HG03139 (cell line): Measurements from ENCODE around the gene FOXL2.
A peak's percentile ranks its signal among the peaks of the same experiment; 100 is the strongest.
"Not testable (repeated sequence)": the region's sequence is repeated elsewhere in the genome, so short reads cannot be mapped to it uniquely, and the experiment has no call there.

Experiments used
- ATAC-seq: cut with Tn5 transposase; IDR thresholded peaks from one replicate; pipeline ENCODE4 v1.9.1; 2021; ENCODE audit not compliant: unreplicated experiment

Gene FOXL2

DNA sequence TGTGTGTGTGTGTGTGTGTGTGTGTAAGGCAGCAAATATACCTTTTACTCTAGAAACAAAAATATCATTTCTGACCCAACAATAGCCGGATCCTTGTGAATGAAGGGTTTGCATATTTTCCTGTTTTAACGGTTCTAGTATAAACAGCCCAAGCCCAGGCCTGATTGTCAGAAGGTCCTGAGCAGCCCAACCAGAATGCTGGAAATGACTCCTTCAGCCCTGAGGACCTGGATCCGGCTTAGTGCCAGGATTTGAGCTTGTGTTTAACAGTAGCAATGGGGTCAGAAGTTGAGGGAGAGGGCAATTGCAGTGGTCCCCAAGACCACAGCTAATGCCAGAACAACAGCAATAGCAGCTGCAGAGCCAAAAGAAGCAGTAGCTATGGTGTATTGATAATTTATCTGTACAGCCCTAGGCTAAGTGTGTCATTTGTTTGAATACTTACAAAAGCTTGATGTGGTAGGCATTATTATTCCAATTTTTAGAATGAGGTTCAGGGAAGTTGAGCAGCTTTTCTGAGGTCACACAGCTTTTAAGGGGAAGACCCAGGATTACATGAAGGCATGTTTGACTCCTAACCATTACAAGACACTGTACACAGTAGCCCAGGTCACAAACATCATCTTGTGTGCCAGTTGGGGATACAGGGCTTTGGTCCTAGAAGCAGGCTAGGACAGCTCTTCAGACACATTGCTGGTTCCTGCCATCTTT, 12.8 kb downstream of the FOXL2 start:
- ATAC-seq, result no peak

- ATAC-seq, result no peak
Observed at GRCh38 chr3:138933068-138933668, 13.8 kb downstream of the FOXL2 start.

DNA sequence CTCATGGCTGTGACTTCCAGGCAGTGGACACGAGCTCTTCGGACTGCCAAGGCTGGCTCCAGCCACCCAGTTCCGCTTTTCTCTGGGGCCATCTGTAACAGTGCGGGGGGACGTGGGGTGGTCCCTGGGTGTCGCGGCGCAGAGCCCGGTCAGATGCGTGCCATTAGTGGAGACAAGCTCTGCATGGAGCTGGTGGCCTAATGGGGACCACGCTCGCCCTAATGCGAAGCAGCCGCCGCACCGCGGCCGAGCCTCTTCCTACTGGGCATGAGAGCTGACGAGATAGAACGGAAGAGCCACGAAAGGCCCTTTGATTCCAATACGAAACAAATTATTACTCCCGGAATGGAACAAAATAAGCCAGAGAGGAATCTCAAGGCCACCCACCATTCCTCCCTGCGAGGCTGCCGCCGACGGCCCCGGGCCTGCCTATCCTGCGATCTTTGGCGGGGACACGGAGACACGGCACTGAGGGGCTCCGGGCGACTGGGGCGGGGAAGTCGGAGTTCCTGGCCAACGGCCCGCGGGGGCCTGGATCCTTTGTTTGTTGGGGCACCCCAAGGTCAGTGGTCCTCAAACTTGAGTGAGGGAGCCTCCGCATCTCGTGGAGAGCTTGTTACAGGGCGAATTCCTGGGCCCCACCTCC, 18.1 kb downstream of the FOXL2 start:
- ATAC-seq, result no peak

DNA sequence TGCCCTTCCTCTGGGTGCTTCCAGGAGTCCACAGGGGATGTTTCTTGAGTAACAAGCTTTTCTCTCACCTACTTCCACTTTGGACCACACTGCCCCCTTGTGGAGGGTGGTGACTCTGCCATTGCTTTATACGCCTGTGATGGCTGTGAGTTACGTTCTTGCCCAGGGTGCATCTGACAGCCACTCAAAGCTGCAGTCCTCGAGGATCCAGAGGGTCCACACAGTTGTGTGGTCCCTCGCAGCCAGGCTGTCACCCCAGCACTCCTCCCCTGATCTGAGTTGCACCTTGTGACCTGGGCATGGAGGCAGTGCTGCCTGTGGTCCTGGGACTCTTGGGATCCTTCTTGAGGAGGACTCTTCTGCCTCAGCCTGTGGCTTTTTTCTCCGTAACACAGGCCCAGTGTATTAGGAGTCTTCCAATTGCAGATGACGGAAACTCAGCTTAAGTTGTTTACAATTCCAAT, 23.4 kb downstream of the FOXL2 start:
- peak; percentile 83 for ATAC-seq

DNA sequence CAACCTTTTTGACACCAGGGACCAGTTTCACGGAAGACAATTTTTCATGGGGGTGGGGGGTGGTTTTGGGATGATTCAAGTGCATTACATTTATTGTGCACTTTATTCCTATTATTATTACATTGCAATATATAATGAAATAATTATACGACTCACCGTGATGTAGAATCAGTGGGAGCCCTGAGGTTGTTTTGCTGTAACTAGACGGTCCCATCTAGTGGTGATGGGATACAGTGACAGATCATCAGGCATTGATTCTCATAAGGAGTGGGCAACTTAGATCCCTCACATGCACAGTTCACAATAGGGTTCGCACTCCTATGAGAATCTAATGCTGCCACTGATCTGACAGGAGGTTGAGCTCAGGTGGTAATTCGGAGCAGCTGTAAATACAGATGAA, 24.5 kb downstream of the FOXL2 start:
- not testable (repeated sequence) for ATAC-seq

DNA sequence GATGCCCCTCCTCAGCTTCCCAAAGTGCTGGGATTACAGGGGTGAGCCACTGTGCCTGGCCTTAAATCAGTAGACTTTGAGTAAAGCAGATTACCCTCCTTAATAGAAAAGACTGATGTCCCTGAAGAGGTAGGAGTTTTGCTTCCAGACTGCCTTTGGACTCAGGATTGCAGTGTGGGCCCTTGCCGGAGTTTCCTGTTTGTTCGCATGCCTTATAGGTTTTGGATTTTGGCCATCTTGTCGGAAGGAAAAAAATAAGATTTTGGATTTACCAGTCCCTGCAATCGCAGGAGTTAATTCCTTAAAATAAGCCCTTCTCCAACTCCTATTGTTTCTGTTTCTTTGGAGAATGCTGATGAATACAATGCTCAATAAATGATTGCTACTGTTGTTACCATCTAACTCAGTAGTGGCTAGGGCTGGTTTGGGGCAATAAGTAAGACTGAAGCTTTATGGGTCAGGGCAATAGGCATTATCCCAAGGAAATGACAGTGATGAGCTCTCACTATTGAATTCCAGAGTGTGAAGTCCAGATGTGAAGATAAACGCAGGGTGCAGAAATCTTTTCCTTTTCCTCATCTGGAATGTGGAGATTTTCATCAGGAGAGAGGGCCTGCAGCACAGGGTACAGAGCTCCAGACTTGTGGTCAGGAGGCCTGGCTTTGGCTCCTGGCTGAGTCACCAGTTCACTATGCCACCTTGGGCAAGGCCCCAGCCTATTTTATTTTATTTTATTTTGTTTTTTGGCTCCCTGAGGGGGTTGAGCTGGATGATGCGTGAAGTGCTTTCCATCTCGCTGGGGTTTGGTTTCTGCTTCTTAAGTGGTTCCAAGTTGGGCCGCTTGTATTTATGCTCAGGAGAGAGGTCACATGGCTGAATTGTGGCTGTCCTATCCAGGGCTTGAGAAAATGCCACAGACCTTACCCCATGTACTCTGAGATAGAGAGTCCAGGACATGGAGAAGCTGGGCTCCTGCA, 25.3 kb downstream of the FOXL2 start:
- no peak for ATAC-seq

- no peak for ATAC-seq
Observed at GRCh38 chr3:138919325-138919724, 27.6 kb downstream of the FOXL2 start.

DNA sequence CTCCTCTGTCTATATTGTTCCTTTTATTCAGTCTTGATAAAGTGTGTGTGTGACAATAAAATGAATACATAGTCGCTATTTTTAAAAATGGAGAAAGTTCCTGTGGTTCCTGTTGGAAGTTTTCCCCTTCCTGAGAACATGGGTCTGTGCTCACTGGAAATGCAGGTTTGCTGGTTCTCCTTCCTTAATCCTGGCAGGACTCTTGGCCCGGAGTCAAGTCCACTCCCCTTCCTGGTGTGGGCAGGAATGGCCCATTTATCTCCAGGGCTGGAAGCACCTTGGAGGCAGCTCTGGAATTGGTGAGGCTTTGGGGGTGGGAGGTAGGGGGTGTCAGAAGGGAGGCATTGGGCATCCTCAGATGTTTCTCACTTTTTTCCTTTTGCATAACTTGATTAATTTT, 30.1 kb downstream of the FOXL2 start:
- ATAC-seq, result no peak

GRCh38 chr3:138915503-138916498, 31.1 kb downstream of the FOXL2 start:
- ATAC-seq, result peak; percentile 70

DNA sequence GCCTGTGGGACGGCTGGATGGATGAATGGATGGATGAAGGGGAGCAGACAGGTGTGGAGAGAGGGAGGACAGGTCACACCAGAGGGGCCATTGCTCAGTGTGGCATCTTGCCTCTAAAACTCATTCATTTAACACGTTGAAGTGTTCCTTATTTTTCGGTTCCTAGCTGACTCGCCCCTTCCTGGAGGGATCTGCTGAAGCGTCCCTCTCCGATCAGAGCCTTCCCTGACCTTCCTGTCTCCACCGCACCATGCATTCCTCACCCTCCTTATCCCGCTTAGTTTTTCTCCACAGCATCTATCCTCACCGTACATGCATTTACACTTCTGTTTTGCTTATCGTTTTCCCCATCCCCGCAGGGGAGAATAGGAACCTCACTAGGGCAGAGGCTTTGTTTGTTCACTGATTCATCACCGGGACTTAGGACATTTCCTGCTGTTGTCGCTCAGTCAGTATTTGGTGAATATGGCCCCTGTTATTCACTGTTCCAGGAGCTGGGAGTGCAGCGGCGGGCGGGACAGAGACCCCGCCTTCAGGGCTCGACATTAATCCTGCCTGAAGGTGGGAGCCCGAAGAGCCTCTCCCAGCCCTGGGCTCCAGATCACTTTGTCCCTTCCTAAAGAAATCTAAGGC, 32.0 kb downstream of the FOXL2 start:
- peak; percentile 4 for ATAC-seq

DNA sequence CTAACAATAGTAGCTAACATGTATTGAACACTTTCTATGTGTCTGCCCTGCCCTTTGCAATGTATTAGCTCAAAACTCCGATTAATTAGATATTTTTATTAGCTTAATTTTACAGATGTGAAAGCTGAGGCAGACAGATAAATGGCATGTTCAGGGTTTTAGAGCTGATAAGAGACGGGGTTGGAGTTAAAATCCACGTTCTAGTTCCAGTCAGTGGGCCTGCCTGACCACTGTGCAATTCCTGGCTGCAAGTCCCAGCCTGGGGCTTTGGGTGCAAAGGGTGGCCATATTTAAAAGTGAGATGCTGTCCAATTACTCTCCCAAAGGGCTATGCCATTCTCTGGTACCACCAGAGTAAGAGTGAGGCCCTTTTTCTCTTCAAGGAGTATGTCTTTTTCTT, 33.2 kb downstream of the FOXL2 start:
- ATAC-seq, result no peak

DNA sequence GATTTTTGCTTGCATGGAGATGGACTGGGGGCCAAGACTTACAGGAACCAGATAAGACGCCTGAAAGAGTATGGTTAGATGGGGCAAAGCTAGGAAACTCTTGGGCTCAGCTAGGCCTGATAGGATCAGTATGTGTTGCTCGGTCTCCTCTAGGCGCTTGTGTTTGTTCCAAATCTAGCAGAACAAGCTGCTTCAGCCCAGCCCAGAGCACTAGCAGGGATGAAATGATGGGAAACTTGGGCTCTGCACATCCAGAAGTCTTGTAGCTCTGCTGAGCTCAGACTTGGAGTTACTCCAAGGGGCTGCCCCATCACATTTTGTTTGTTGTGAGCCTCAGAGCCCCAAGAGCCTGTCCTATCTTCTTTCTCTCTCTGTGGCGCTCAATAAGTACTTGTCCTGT, 34.7 kb downstream of the FOXL2 start:
- no peak for ATAC-seq

DNA sequence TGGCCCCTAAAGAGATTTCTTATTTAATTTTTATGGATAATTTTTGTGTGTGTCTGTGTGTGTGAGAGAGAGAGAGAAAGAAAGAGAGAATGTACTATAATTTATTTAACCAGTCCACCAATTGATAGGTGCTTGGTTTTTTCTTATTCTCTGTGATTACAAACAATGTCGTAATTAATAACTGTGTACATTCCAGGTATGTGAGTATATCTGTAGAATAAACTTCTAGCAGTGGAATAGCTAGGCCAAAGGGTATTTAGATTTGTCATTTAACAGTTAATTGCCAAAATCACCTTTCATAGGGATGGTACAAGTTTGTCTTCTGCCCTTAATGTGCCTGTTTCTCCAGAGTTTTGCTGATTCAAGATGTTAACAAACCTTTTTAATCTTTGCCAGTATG, 35.3 kb downstream of the FOXL2 start:
- no peak for ATAC-seq

GRCh38 chr3:138909904-138910303, 37.0 kb downstream of the FOXL2 start:
- ATAC-seq, result no peak

DNA sequence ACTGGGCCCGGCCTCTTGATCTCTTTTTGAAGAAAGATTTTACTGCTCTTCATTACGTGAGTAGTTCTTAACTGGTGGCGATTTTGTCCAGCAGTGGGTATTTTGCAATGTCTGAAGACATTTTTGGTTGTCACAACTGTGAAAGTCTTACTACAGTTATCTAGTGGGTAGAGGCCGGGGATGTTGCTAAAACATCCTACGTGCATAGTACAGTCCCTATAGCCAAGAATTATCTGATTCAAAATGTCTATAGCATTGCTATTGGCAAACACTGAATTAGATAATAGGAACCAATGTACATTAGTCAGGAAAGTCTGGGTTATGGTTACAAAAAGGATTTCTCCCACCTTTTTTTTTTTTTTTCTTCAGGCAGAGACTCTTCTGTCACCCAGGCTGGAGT, 38.1 kb downstream of the FOXL2 start:
- ATAC-seq, result no peak

DNA sequence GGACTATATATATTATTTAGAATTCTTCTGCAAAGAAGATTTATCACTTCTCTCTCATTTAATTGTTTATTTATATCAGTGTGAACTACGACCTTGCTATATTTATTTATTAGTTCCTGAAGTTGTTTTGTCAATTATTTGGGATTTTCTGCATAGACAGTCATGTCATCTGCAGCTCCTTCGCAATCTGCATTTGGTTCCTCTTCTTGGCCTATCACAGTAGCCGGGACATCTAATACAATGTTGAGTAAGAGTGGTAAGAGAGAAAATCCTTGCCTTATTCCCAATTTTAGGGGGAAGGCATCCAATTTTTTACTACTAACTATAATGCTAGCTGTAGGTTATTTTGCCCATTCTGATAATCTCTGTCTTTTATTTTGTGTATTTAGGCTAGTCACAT, 39.4 kb downstream of the FOXL2 start:
- no peak for ATAC-seq

- no peak for ATAC-seq
Observed at GRCh38 chr3:138902171-138902570, 44.8 kb downstream of the FOXL2 start.

DNA sequence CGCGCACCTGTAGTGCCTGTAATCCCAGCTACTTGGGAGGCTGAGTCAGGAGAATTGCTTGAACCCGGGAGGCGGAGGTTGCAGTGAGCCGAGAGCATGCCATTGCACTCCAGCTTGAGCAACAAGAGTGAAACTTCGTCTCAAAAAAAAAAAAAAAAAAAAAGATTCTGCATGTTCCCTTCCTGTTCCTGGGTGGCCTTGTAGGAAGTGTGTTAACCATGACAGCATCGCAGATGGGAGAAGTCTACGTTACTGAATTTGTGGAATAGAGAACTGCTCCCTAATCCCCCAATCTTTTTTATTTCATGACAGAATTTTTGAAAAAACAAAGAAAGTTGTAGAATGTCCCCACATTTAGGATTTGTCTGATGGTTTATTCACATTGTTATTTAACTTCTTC, 45.4 kb downstream of the FOXL2 start:
- ATAC-seq, result no peak

- no peak for ATAC-seq
Observed at GRCh38 chr3:138899351-138899991, 47.5 kb downstream of the FOXL2 start.
